HepG2 (cell line): Measurements from ENCODE around the gene LIN28A. TPM values are rescaled to one million over a fixed set of nuclear protein-coding genes. Genes with fewer than 3 reads are reported as not detected.

Source experiments
- ARID4A ChIP-seq: sonication (generic); formaldehyde crosslinking; IDR thresholded peaks from 2 replicates; pipeline ENCODE4 v1.5.0; 2020; ENCODE audit warnings: mild to moderate bottlenecking, missing genetic modification reagents, borderline replicate concordance
- GATA4 ChIP-seq: sonication (generic); IDR thresholded peaks from 2 replicates; pipeline ENCODE4 v1.6.1; 2016; ENCODE audit warnings: antibody characterized with exemption, low read depth, borderline replicate concordance
- KDM5B ChIP-seq: sonication (generic); formaldehyde crosslinking; IDR thresholded peaks from 2 replicates; pipeline ENCODE4 v1.4.0; 2020; ENCODE audit warnings: missing genetic modification reagents, mild to moderate bottlenecking, borderline replicate concordance
- MBD4 ChIP-seq: IDR thresholded peaks from 2 replicates; pipeline ENCODE4 v1.6.1; 2012; ENCODE audit warnings: low read length, inconsistent platforms, borderline replicate concordance
- MBNL3 ChIP-seq: fragments of 250-450 bp; sonication (Bioruptor Pico); conservative IDR thresholded peaks from 2 replicates; pipeline ENCODE4 v1.8.0; 2022; ENCODE audit warnings: mild to moderate bottlenecking, inconsistent platforms
- MTF1 ChIP-seq: sonication (generic); formaldehyde crosslinking; IDR thresholded peaks from 2 replicates; pipeline ENCODE4 v1.5.0; 2020; ENCODE audit warnings: missing genetic modification reagents
- MXI1 ChIP-seq: IDR thresholded peaks from 3 replicates; pipeline ENCODE4 v1.6.1; 2012; ENCODE audit warnings: low read depth, low read length, inconsistent platforms, borderline replicate concordance
- PAF1 ChIP-seq: IDR thresholded peaks from 2 replicates; pipeline ENCODE4 v1.6.1; 2016; ENCODE audit warnings: missing genetic modification reagents, missing compliant biosample characterization
- REPIN1 ChIP-seq: sonication (generic); formaldehyde crosslinking; IDR thresholded peaks from 2 replicates; pipeline ENCODE4 v1.8.0; 2022; ENCODE audit warnings: missing genetic modification reagents, low read depth, mild to moderate bottlenecking, borderline replicate concordance
- SMAD3 ChIP-seq: sonication (generic); formaldehyde crosslinking; IDR thresholded peaks from 2 replicates; pipeline ENCODE4 v1.4.0; 2020; ENCODE audit warnings: missing genetic modification reagents
- SNAPC2 ChIP-seq: sonication (generic); formaldehyde crosslinking; IDR thresholded peaks from 2 replicates; pipeline ENCODE4 v1.8.1; 2022; ENCODE audit warnings: mild to moderate bottlenecking, missing genetic modification reagents
- SSRP1 ChIP-seq: IDR thresholded peaks from 2 replicates; pipeline ENCODE4 v1.6.1; 2016; ENCODE audit warnings: control low read depth
- TAF15 ChIP-seq: fragments of 200-400 bp; formaldehyde crosslinking; IDR thresholded peaks from one replicate; pipeline ENCODE4 v1.6.1; 2018; ENCODE audit warnings: mild to moderate bottlenecking, low read depth, low read length; ENCODE audit not compliant: poor library complexity, severe bottlenecking
- ZBTB2 ChIP-seq: sonication (generic); formaldehyde crosslinking; IDR thresholded peaks from 2 replicates; pipeline ENCODE4 v1.8.0; 2022; ENCODE audit warnings: low read depth, missing genetic modification reagents
- ZBTB3 ChIP-seq: sonication (generic); formaldehyde crosslinking; IDR thresholded peaks from 2 replicates; pipeline ENCODE4 v1.4.0; 2020; ENCODE audit warnings: low read depth, mild to moderate bottlenecking, moderate library complexity, missing genetic modification reagents, borderline replicate concordance
- ZBTB33 ChIP-seq: sonication (generic); formaldehyde crosslinking; IDR thresholded peaks from 2 replicates; pipeline ENCODE4 v1.4.0; 2020; ENCODE audit warnings: missing genetic modification reagents
- ZFY ChIP-seq: sonication (generic); formaldehyde crosslinking; IDR thresholded peaks from 2 replicates; pipeline ENCODE4 v1.4.0; 2020; ENCODE audit warnings: missing genetic modification reagents
- ZMAT3 ChIP-seq: sonication (generic); formaldehyde crosslinking; conservative IDR thresholded peaks from 2 replicates; pipeline ENCODE4 v1.7.0; 2021; ENCODE audit warnings: missing genetic modification reagents
- ZNF124 ChIP-seq: sonication (generic); formaldehyde crosslinking; IDR thresholded peaks from 2 replicates; pipeline ENCODE4 v1.4.0; 2020; ENCODE audit warnings: missing genetic modification reagents
- ZNF414 ChIP-seq: sonication (generic); formaldehyde crosslinking; IDR thresholded peaks from 2 replicates; pipeline ENCODE4 v1.5.0; 2020; ENCODE audit warnings: missing genetic modification reagents
- ZNF530 ChIP-seq: sonication (generic); formaldehyde crosslinking; IDR thresholded peaks from 2 replicates; pipeline ENCODE4 v1.5.0; 2020; ENCODE audit warnings: low read depth, mild to moderate bottlenecking, missing genetic modification reagents
- ZNF678 ChIP-seq: sonication (generic); formaldehyde crosslinking; IDR thresholded peaks from 2 replicates; pipeline ENCODE4 v1.4.0; 2020; ENCODE audit warnings: mild to moderate bottlenecking, missing genetic modification reagents
- ZNF7 ChIP-seq: IDR thresholded peaks from 2 replicates; pipeline ENCODE4 v1.6.1; 2016; ENCODE audit warnings: missing biosample characterization, missing genetic modification reagents
- ZNF747 ChIP-seq: sonication (generic); formaldehyde crosslinking; IDR thresholded peaks from 2 replicates; pipeline ENCODE4 v1.8.1; 2023; ENCODE audit warnings: missing genetic modification reagents, mild to moderate bottlenecking, borderline replicate concordance
- polyA plus RNA-seq, 8 experiments: library from polyadenylated mRNA; depleted of rRNA in 3 of 8; stranded (reverse) in 7 of 8; unstranded in 1 of 8; fragments of >200 nt; fragmentation: Illumina TruSeq in 4 of 8; extraction: Trizol in 4 of 8; gene quantifications; 2 replicates each; pipeline versions ENCODE4 v1.2.1 to v1.2.3, GENCODE V29; 2011 to 2016; ENCODE audit warnings: low read depth in 4 of 8, missing spikeins in 1 of 8, mixed read lengths in 1 of 8; ENCODE audit not compliant: insufficient read depth in 1 of 8
- total RNA-seq, 5 experiments: library from RNA; depleted of rRNA; stranded (reverse); fragments of >200 nt; fragmentation: Illumina TruSeq; extraction: Trizol; gene quantifications; 2 replicates each; pipeline ENCODE4 v1.2.3, GENCODE V29; 2016; ENCODE audit warnings: low read depth in 1 of 5

Gene LIN28A
- total and polyA plus RNA-seq, 2 of the 13 experiments (the other 11 are each of a cell fraction or from before 2014, with no cell fraction given) = not detected

- TF ChIP-seq SSRP1 (CRISPR knock-in tag) (no peak), ZNF7 (0 out of 2 replicates have a peak, but pooled peaks have one; percentile 8), MBD4 (no peak), TAF15 (no peak), ARID4A (CRISPR knock-in tag) (no peak; the same call in 1 of the 2 replicates), ZBTB33 (CRISPR knock-in tag) (peak; percentile 79), ZNF747 (CRISPR knock-in tag) (peak; percentile 85; the same call in 1 of the 2 replicates), ZMAT3 (CRISPR knock-in tag) (0 out of 2 replicates have a peak, but pooled peaks have one; percentile 32), ZBTB3 (CRISPR knock-in tag) (no peak), SNAPC2 (no peak), REPIN1 (peak; percentile 45; the same call in 1 of the 2 replicates), MBNL3 (CRISPR knock-in tag) (no peak), SMAD3 (CRISPR knock-in tag) (peak; percentile 73; the same call in 1 of the 2 replicates), ZNF124 (CRISPR knock-in tag) (0 out of 2 replicates have a peak, but pooled peaks have one; percentile 23), MTF1 (CRISPR knock-in tag) (no peak), ZNF414 (CRISPR knock-in tag) (no peak), PAF1 (CRISPR knock-in tag) (no peak), KDM5B (CRISPR knock-in tag) (peak; percentile 55; the same call in 1 of the 2 replicates), ZNF678 (CRISPR knock-in tag) (no peak), MXI1 (no peak; the same call in 2 of the 3 replicates), ZFY (peak; percentile 21; the same call in 1 of the 2 replicates), GATA4 (no peak), ZBTB2 (CRISPR knock-in tag) (0 out of 2 replicates have a peak, but pooled peaks have one; percentile 36), ZNF530 (no peak)
Observed at GRCh38 chr1:26387447-26387846, 23.2 kb upstream of the LIN28A start (continued).
